SJCRH30 (cell line): ENCODE data around the gene TRIOBP. TPM values are rescaled to one million over a fixed set of nuclear protein-coding genes. Genes with fewer than 3 reads are reported as not detected.
"Not testable (repeated sequence)": the region's sequence is repeated elsewhere in the genome, so short reads cannot be mapped to it uniquely, and the experiment has no call there.

Experiments
- DNase-seq, 2 experiments: peaks; one replicate each; pipeline ENCODE4 v3.0.0-alpha.2; 2015 to 2020
- H3K27ac ChIP-seq: fragments of 250-450 bp; sonication (Bioruptor Pico); 2 replicates; pipeline ENCODE4 v1.5.1; 2020; ENCODE audit warnings: mild to moderate bottlenecking, moderate library complexity
- H3K27me3 ChIP-seq: fragments of 250-450 bp; sonication (Bioruptor Pico); 2 replicates; pipeline ENCODE4 v1.5.1; 2020; ENCODE audit warnings: mild to moderate bottlenecking, moderate library complexity
- H3K36me3 ChIP-seq: fragments of 250-450 bp; sonication (Bioruptor Pico); 2 replicates; pipeline ENCODE4 v1.5.1; 2020; ENCODE audit warnings: mild to moderate bottlenecking, moderate library complexity
- H3K4me1 ChIP-seq: fragments of 250-450 bp; sonication (Bioruptor Pico); 2 replicates; pipeline ENCODE4 v1.5.1; 2020; ENCODE audit warnings: mild to moderate bottlenecking, moderate library complexity
- H3K4me3 ChIP-seq: fragments of 250-450 bp; sonication (Bioruptor Pico); 2 replicates; pipeline ENCODE4 v1.5.1; 2020; ENCODE audit warnings: mild to moderate bottlenecking, moderate library complexity
- H3K9me3 ChIP-seq: fragments of 250-450 bp; sonication (Bioruptor Pico); replicated peaks from 2 replicates; pipeline ENCODE4 v1.5.1; 2020; ENCODE audit warnings: mild to moderate bottlenecking, moderate library complexity
- total RNA-seq: library from RNA; depleted of rRNA; stranded (reverse); fragments of >200 nt; shearing (Covaris generic); gene quantifications from 2 replicates; pipeline ENCODE4 v1.2.3, GENCODE V29; 2014

TRIOBP gene
- total RNA-seq, 1 experiment from 2014 or later: 16.8 TPM

- Histone ChIP-seq H3K27ac (no peak overlapping the region), H3K4me3 (no peak overlapping the region), H3K4me1 (peaks cover 3% of the 10 kb centered on the region), H3K27me3 (0 out of 2 replicates have a peak, but pooled peaks cover 2% of the 10 kb centered on the region), H3K9me3 (no peaks in the 10 kb centered on the region), H3K36me3 (no peaks in the 10 kb centered on the region)
- DNase-seq: no peak
Measured at GRCh38 chr22:37797874-37798500, 101.1 kb downstream of the TRIOBP start.

GRCh38 chr22:37799979-37800378, 103.1 kb downstream of the TRIOBP start:
- not testable (repeated sequence) for H3K27ac ChIP-seq, DNase-seq, H3K36me3 ChIP-seq, H3K27me3 ChIP-seq, H3K9me3 ChIP-seq, H3K4me3 ChIP-seq
- peaks cover 12% of the 10 kb centered on the region for H3K4me1 ChIP-seq

GRCh38 chr22:37801946-37802309, 105.1 kb downstream of the TRIOBP start:
- no peak for DNase-seq
- peaks cover 16% of the 10 kb centered on the region for H3K4me1 ChIP-seq

GRCh38 chr22:37802310-37803194, 105.7 kb downstream of the TRIOBP start:
- DNase-seq: peak; percentile 45 to 63
- Histone ChIP-seq H3K4me1 (peaks cover 16% of the 10 kb centered on the region), H3K36me3 (no peaks in the 10 kb centered on the region), H3K27ac (no peak overlapping the region), H3K9me3 (no peaks in the 10 kb centered on the region), H3K27me3 (0 out of 2 replicates have a peak, but pooled peaks cover 2% of the 10 kb centered on the region), H3K4me3 (peak overlapping the region; percentile 61)

More at GRCh38 chr22:37801946-37802309, 105.1 kb downstream of the TRIOBP start:
- peak overlapping the region; percentile 61 for H3K4me3 ChIP-seq
- no peaks in the 10 kb centered on the region for H3K36me3 ChIP-seq
- H3K27ac ChIP-seq: no peak overlapping the region
- H3K27me3 ChIP-seq: 0 out of 2 replicates have a peak, but pooled peaks cover 2% of the 10 kb centered on the region
- no peaks in the 10 kb centered on the region for H3K9me3 ChIP-seq

- no peak for DNase-seq
- Histone ChIP-seq H3K27ac (no peak overlapping the region), H3K4me3 (no peak overlapping the region), H3K4me1 (peaks cover 16% of the 10 kb centered on the region), H3K27me3 (0 out of 2 replicates have a peak, but pooled peaks cover 2% of the 10 kb centered on the region), H3K36me3 (no peaks in the 10 kb centered on the region), H3K9me3 (no peaks in the 10 kb centered on the region)
Measured at GRCh38 chr22:37803195-37803638, 106.4 kb downstream of the TRIOBP start.

GRCh38 chr22:37803639-37804351, 106.9 kb downstream of the TRIOBP start:
- Histone ChIP-seq H3K9me3 (no peaks in the 10 kb centered on the region), H3K4me3 (peak overlapping the region; percentile 69), H3K27me3 (0 out of 2 replicates have a peak, but pooled peaks cover 2% of the 10 kb centered on the region), H3K27ac (no peak overlapping the region), H3K4me1 (peaks cover 16% of the 10 kb centered on the region), H3K36me3 (no peaks in the 10 kb centered on the region)
- DNase-seq: no peak

GRCh38 chr22:37804352-37804880, 107.6 kb downstream of the TRIOBP start:
- H3K4me1 ChIP-seq: peaks cover 16% of the 10 kb centered on the region
- H3K4me3 ChIP-seq: peak overlapping the region; percentile 69
- 0 out of 2 replicates have a peak, but pooled peaks cover 2% of the 10 kb centered on the region for H3K27me3 ChIP-seq
- no peaks in the 10 kb centered on the region for H3K36me3 ChIP-seq
- DNase-seq: no peak
- H3K27ac ChIP-seq: peak overlapping the region; percentile 50; the same call in 1 of the 2 replicates
- H3K9me3 ChIP-seq: no peaks in the 10 kb centered on the region

- Histone ChIP-seq H3K4me3 (peak overlapping the region; percentile 69), H3K36me3 (no peaks in the 10 kb centered on the region), H3K4me1 (peaks cover 16% of the 10 kb centered on the region), H3K27ac (peak overlapping the region; percentile 50; the same call in 1 of the 2 replicates), H3K27me3 (0 out of 2 replicates have a peak, but pooled peaks cover 2% of the 10 kb centered on the region), H3K9me3 (no peaks in the 10 kb centered on the region)
- peak; percentile 86 for DNase-seq
Measured at GRCh38 chr22:37804881-37805809, 108.3 kb downstream of the TRIOBP start.

- no peak for DNase-seq
- Histone ChIP-seq H3K9me3 (no peaks in the 10 kb centered on the region), H3K36me3 (no peaks in the 10 kb centered on the region), H3K27me3 (no peaks in the 10 kb centered on the region), H3K27ac (no peak overlapping the region), H3K4me1 (peaks cover 16% of the 10 kb centered on the region), H3K4me3 (peak overlapping the region; percentile 69)
Measured at GRCh38 chr22:37805810-37806277, 109.0 kb downstream of the TRIOBP start.

GRCh38 chr22:37806409-37807333, 109.8 kb downstream of the TRIOBP start:
- Histone ChIP-seq H3K4me3 (peak overlapping the region; percentile 69), H3K36me3 (no peaks in the 10 kb centered on the region), H3K27me3 (no peaks in the 10 kb centered on the region), H3K27ac (no peak overlapping the region), H3K9me3 (no peaks in the 10 kb centered on the region), H3K4me1 (peaks cover 16% of the 10 kb centered on the region)
- peak in 1 of 2 experiments; percentile 34 for DNase-seq

GRCh38 chr22:37807410-37808293, 110.8 kb downstream of the TRIOBP start, which contains the start of gene GCAT:
Gene GCAT (plus strand): TSS chr22:37807934. CDS start chr22:37807968, 34 bp downstream.
- H3K4me3 ChIP-seq: peak within 1 kb of the TSS; percentile 69
- peaks cover 16% of the 10 kb centered on the region for H3K4me1 ChIP-seq
- peak; percentile 95 to 96 for DNase-seq
- H3K27ac ChIP-seq: no peak within 1 kb of the TSS
- no peaks in the 10 kb centered on the region for H3K36me3 ChIP-seq
- no peaks in the 10 kb centered on the region for H3K9me3 ChIP-seq
- H3K27me3 ChIP-seq: no peaks in the 10 kb centered on the region

GRCh38 chr22:37808294-37808657, 111.4 kb downstream of the TRIOBP start:
- H3K27ac ChIP-seq: no peak overlapping the region

More at GRCh38 chr22:37808294-37808657, 111.4 kb downstream of the TRIOBP start:
- no peaks in the 10 kb centered on the region for H3K9me3 ChIP-seq
- no peaks in the 10 kb centered on the region for H3K36me3 ChIP-seq
- peak in 1 of 2 experiments; percentile 17 for DNase-seq
- H3K4me3 ChIP-seq: peak overlapping the region; percentile 69
- H3K27me3 ChIP-seq: no peaks in the 10 kb centered on the region
- peaks cover 11% of the 10 kb centered on the region; the same call in 1 of the 2 replicates for H3K4me1 ChIP-seq
